Measurements from ENCODE around the gene SRSF12.
A peak's percentile ranks its signal among the peaks of the same experiment; 100 is the strongest.

Gene SRSF12

GRCh38 chr6:89047473-89047872 lies 70.4 kb downstream of the SRSF12 start:
- TF ChIP-seq CTCF (conservative IDR thresholded peaks at IDR 0.05), result no peak
- peak overlapping the region; percentile 77 for H3K27ac ChIP-seq

Data from VCaP (cell line).